Calu3 (cell line): ENCODE measurements around the gene PHKG2. TPM values are rescaled to one million over a fixed set of nuclear protein-coding genes. Genes with fewer than 3 reads are reported as not detected.
A peak's percentile ranks its signal among the peaks of the same experiment; 100 is the strongest.

Source experiments
- BruUV-seq: library from RNA; stranded (reverse); fragments of 400-500 nt; replicated peaks from 2 replicates; lab custom pipeline; 2021; lab: Mats Ljungman, UMichigan
- CTCF ChIA-PET: fragments of 300-600 bp; sonication (Branson Sonifier 250); formaldehyde crosslinking; loops from one replicate; lab custom pipeline; 2022; ENCODE audit warnings: antibody characterized with exemption; lab: Charles Lee
- DNase-seq: peaks from one replicate; pipeline ENCODE4 v3.0.0; 2022
- H3K27ac Mint-ChIP-seq: one replicate; pipeline ENCODE4 v1.8.0; 2022; ENCODE audit warnings: mixed read lengths; ENCODE audit not compliant: unreplicated experiment
- H3K27me3 Mint-ChIP-seq: one replicate; pipeline ENCODE4 v1.8.0; 2022; ENCODE audit warnings: mixed read lengths; ENCODE audit not compliant: unreplicated experiment
- H3K36me3 Mint-ChIP-seq: one replicate; pipeline ENCODE4 v1.8.0; 2022; ENCODE audit warnings: mild to moderate bottlenecking, moderate library complexity, mixed read lengths; ENCODE audit not compliant: insufficient read depth, unreplicated experiment
- H3K4me1 Mint-ChIP-seq: one replicate; pipeline ENCODE4 v1.8.0; 2022; ENCODE audit warnings: mild to moderate bottlenecking, low read depth, mixed read lengths; ENCODE audit not compliant: unreplicated experiment
- H3K4me3 Mint-ChIP-seq: one replicate; pipeline ENCODE4 v1.8.0; 2022; ENCODE audit warnings: mild to moderate bottlenecking, low read depth, moderate library complexity, mixed read lengths; ENCODE audit not compliant: unreplicated experiment
- H3K9me3 Mint-ChIP-seq: one replicate; pipeline ENCODE4 v1.8.0; 2022; ENCODE audit warnings: low read depth, mixed read lengths; ENCODE audit not compliant: unreplicated experiment
- intact Hi-C: fragments of 100-400 bp; cut with micrococcal nuclease; formaldehyde crosslinking; loops from one replicate; pipeline ENCODE4 v1.10.0; 2022; ENCODE audit not compliant: unreplicated experiment
- total RNA-seq: library from RNA; stranded (reverse); gene quantifications from 2 replicates; pipeline ENCODE4 v1.2.3, GENCODE V29; 2022
- TF ChIP-seq, protein P1 (sequence below): fragments of 200-600 bp; IDR thresholded peaks from one replicate; pipeline ENCODE4 v1.8.0; 2022; ENCODE audit warnings: antibody characterized with exemption; ENCODE audit not compliant: unreplicated experiment

The PHKG2 gene
- total RNA-seq, 1 experiment from 2014 or later = 66.7 TPM

DNA sequence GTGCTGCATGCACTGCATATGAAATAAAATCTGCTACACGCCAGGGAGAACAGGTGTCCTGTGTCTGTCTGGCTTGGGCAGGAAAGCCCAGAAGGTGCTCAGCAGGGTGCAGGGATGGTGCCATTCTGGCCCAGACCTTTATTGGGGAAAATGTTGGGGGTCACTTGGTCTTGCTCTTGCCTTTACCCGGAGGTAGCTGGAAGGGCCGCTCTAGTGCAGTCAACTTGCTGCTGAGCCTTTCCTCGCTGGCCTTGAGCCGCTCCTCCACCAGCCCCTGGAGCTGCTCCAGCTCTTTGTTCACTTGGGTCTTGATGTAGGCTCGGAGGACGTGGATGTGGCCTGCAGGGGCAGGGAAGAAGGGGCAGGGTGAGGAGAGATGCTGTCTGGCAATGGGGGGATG is 9.1 kb downstream of the PHKG2 start:
- no peaks in the 10 kb centered on the region for H3K9me3 Mint-ChIP-seq
- H3K27me3 Mint-ChIP-seq = no peaks in the 10 kb centered on the region
- TF ChIP-seq, protein P1, sequence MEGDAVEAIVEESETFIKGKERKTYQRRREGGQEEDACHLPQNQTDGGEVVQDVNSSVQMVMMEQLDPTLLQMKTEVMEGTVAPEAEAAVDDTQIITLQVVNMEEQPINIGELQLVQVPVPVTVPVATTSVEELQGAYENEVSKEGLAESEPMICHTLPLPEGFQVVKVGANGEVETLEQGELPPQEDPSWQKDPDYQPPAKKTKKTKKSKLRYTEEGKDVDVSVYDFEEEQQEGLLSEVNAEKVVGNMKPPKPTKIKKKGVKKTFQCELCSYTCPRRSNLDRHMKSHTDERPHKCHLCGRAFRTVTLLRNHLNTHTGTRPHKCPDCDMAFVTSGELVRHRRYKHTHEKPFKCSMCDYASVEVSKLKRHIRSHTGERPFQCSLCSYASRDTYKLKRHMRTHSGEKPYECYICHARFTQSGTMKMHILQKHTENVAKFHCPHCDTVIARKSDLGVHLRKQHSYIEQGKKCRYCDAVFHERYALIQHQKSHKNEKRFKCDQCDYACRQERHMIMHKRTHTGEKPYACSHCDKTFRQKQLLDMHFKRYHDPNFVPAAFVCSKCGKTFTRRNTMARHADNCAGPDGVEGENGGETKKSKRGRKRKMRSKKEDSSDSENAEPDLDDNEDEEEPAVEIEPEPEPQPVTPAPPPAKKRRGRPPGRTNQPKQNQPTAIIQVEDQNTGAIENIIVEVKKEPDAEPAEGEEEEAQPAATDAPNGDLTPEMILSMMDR = no peak
- H3K4me1 Mint-ChIP-seq = peaks cover 9% of the 10 kb centered on the region
- no TSS peak for BruUV-seq
- no peak for DNase-seq
- H3K36me3 Mint-ChIP-seq = peaks cover 56% of the 10 kb centered on the region
- H3K27ac Mint-ChIP-seq = no peak overlapping the region
- intact Hi-C loops = no loop called here
- CTCF ChIA-PET = interaction anchor here (0.6 to 0.7 kb wide), 2 partner anchors 44 to 139 kb away, joined by 4 to 5 read pairs; partner anchors contain the start of gene CTF1
- no peak overlapping the region for H3K4me3 Mint-ChIP-seq

DNA sequence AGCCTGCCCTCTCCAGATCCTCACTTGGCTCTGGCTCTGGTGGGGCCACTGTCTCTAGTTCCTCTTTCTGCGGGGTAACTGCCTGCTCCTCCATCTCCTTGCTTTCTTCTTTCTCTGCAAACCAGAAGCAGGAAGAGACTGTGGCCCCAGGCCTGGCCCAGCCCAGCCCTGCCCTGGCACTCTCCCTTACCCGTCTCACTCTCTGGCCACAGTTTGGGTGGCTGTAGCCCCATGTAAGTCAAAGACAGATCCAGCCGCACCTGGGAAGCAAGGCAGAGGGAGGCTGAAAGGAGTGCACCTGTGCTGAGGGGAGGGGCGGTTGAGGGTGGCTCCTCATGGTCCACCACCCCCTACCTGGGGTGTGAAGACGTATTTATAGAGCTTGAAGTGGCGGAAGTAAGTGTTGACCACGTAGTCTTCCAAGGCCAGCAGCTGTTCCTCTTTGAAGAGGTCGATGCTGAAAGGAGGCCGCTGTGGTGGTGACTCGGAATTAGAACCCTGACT is 10.8 kb downstream of the PHKG2 start:
- CTCF ChIA-PET = interaction anchor here (1.6 kb wide), 1 partner anchor 11 kb away, joined by 8 read pairs; the partner anchor contains the start of gene PHKG2
- intact Hi-C loops = no loop called here
- no TSS peak for BruUV-seq
- no peak overlapping the region for H3K4me3 Mint-ChIP-seq
- no peaks in the 10 kb centered on the region for H3K27me3 Mint-ChIP-seq
- no peak overlapping the region for H3K27ac Mint-ChIP-seq
- TF ChIP-seq, protein P1 = no peak
- peaks cover 58% of the 10 kb centered on the region for H3K36me3 Mint-ChIP-seq
- DNase-seq = no peak
- no peaks in the 10 kb centered on the region for H3K9me3 Mint-ChIP-seq
- H3K4me1 Mint-ChIP-seq = peaks cover 24% of the 10 kb centered on the region

DNA sequence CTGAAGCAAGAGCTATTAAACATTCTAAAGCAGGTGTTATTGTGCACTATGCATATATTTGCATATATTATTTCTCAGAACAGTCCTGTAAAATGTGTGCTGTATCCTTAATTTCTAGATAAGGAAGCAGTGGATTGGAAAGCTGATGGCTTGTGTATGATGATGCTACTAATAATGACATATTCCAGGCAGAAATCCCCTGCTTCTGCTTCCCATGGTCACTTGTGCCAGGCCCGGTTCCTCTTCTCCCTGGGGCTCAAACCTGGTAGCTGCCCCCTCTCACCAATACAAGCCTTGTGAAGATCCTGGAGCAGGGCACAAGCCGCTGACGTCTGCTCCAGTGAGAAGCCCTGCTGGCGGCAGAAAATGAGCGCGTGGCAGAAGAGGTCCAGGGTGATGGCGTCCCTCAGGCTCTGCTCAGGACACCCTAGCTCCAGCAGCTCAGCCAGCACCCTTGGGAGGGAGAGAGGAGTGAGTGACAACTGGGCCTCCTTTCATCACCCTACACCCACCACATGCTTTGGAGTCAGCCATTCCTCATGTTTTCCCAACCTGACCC is 11.9 kb downstream of the PHKG2 start:
- intact Hi-C loops = loop anchor here (5.0 kb wide), 1 partner anchor 162 kb away; the partner anchor contains the start of gene FBXL19
- CTCF ChIA-PET = interaction anchor here (1.6 kb wide), 1 partner anchor 12 kb away, joined by 8 read pairs; the partner anchor contains the start of gene PHKG2
- Mint-ChIP-seq H3K27ac (peak overlapping the region; percentile 94), H3K27me3 (no peaks in the 10 kb centered on the region), H3K4me1 (peaks cover 24% of the 10 kb centered on the region), H3K36me3 (peaks cover 61% of the 10 kb centered on the region), H3K9me3 (no peaks in the 10 kb centered on the region), H3K4me3 (peak overlapping the region; percentile 96)
- TF ChIP-seq, protein P1 = no peak
- DNase-seq = no peak
- no TSS peak for BruUV-seq

GRCh38 chr16:30760577-30761426 is 12.6 kb downstream of the PHKG2 start:
- Mint-ChIP-seq H3K9me3 (no peaks in the 10 kb centered on the region), H3K4me1 (peaks cover 24% of the 10 kb centered on the region), H3K4me3 (peak overlapping the region; percentile 96), H3K36me3 (peaks cover 64% of the 10 kb centered on the region), H3K27ac (peak overlapping the region; percentile 94), H3K27me3 (no peaks in the 10 kb centered on the region)
- TSS peak; percentile 47 for BruUV-seq
- DNase-seq = no peak
- TF ChIP-seq, protein P1 = no peak
- CTCF ChIA-PET = interaction anchor here (1.6 kb wide), 1 partner anchor 13 kb away, joined by 8 read pairs; the partner anchor contains the start of gene PHKG2
- intact Hi-C loops = loop anchor here (5.0 kb wide), 1 partner anchor 161 kb away; the partner anchor contains the start of gene FBXL19
